MCF 10A (cell line): ENCODE results near the gene KRT76. TPM values are rescaled to one million over a fixed set of nuclear protein-coding genes. Genes with fewer than 3 reads are reported as not detected.
"Not testable (repeated sequence)": the region's sequence is repeated elsewhere in the genome, so short reads cannot be mapped to it uniquely, and the experiment has no call there.

ENCODE experiments used
- BruUV-seq: library from RNA; stranded (reverse); fragments of 400-500 nt; replicated peaks from 2 replicates; lab custom pipeline; 2021; lab: Mats Ljungman, UMichigan
- CTCF ChIA-PET: fragments of 300-600 bp; sonication (Branson Sonifier 250); formaldehyde crosslinking; extraction: SDS; loops from one replicate; lab custom pipeline; 2021; ENCODE audit warnings: antibody characterized with exemption, inconsistent platforms; lab: Yijun Ruan, JAX
- POLR2A ChIA-PET: fragments of 300-600, 350-650 bp; sonication (Branson Sonifier 250); formaldehyde crosslinking; extraction: SDS; loops from one replicate; lab custom pipeline; 2020; ENCODE audit warnings: antibody characterized with exemption, inconsistent platforms; lab: Yijun Ruan, JAX
- DNase-seq: peaks from one replicate; pipeline ENCODE4 v3.0.0-alpha.2; 2018; ENCODE audit not compliant: unreplicated experiment
- H3K27ac Mint-ChIP-seq: one replicate; pipeline ENCODE4 v1.8.0; 2022; ENCODE audit warnings: mild to moderate bottlenecking, low read depth, mixed read lengths; ENCODE audit not compliant: unreplicated experiment
- H3K27me3 Mint-ChIP-seq: one replicate; pipeline ENCODE4 v1.8.0; 2022; ENCODE audit warnings: mixed read lengths; ENCODE audit not compliant: insufficient read depth, unreplicated experiment
- H3K36me3 Mint-ChIP-seq: one replicate; pipeline ENCODE4 v1.8.0; 2022; ENCODE audit warnings: mild to moderate bottlenecking, moderate library complexity, mixed read lengths; ENCODE audit not compliant: insufficient read depth, unreplicated experiment
- H3K4me1 Mint-ChIP-seq: one replicate; pipeline ENCODE4 v1.8.0; 2022; ENCODE audit warnings: mixed read lengths; ENCODE audit not compliant: insufficient read depth, unreplicated experiment
- H3K4me3 Mint-ChIP-seq: one replicate; pipeline ENCODE4 v1.8.0; 2022; ENCODE audit warnings: mild to moderate bottlenecking, moderate library complexity, mixed read lengths; ENCODE audit not compliant: unreplicated experiment
- H3K9me3 Mint-ChIP-seq: one replicate; pipeline ENCODE4 v1.8.0; 2022; ENCODE audit warnings: mixed read lengths; ENCODE audit not compliant: unreplicated experiment
- intact Hi-C: fragments of 100-400 bp; cut with micrococcal nuclease; formaldehyde crosslinking; loops from 2 replicates; pipeline ENCODE4 v1.14.1; 2022
- total RNA-seq: library from RNA; stranded (reverse); gene quantifications from 2 replicates; pipeline ENCODE4 v1.2.3, GENCODE V29; 2022
- TF ChIP-seq, protein P1 (sequence below): fragments of 200-600 bp; IDR thresholded peaks from one replicate; pipeline ENCODE4 v1.8.0; 2022; ENCODE audit warnings: antibody characterized with exemption, mild to moderate bottlenecking; ENCODE audit not compliant: unreplicated experiment

The KRT76 gene
- total RNA-seq, 1 experiment from 2014 or later: not detected

DNA sequence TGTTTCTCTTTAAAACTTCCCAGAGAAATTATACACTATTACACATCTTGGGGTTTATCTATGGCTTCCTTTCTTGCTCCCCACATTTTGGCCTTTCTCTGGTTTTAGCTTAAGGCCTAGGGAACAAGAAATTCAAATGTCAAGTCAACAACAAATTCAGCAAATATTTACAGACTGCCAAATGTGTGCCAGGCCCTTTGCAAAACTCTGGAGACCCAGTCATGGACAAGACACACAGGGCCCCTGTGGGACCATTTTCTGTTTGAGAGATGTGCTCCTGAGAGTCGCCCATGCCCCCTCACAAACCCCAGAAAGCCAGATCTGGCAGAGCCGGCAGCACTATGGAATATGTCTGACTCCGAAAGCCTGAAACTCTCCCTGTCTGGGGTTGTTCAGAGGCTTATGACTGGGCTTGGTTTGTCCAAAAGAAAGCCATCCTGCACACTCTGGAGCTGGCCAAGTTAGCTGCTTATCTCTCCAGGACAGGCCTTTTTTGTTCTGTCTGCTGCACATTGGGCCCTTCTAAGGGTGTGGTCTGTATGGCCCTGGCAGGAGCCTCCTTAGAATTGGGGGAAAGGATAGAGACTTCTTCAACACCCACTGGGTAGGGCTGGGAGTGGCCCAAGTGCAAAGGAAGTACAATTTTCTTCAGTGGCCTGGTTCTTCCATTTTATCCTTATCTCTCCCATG lies 19.8 kb upstream of the KRT76 start:
- Mint-ChIP-seq H3K27me3 (no peaks in the 10 kb centered on the region), H3K36me3 (no peaks in the 10 kb centered on the region), H3K4me1 (peaks cover 27% of the 10 kb centered on the region), H3K9me3 (no peaks in the 10 kb centered on the region), H3K4me3 (no peak overlapping the region), H3K27ac (no peak overlapping the region)
- no TSS peak for BruUV-seq
- CTCF ChIA-PET: interaction anchor here (0.6 to 0.7 kb wide), 2 partner anchors 13 to 1265 kb away, joined by 3 read pairs; no protein-coding TSS in a partner anchor
- TF ChIP-seq, protein P1, sequence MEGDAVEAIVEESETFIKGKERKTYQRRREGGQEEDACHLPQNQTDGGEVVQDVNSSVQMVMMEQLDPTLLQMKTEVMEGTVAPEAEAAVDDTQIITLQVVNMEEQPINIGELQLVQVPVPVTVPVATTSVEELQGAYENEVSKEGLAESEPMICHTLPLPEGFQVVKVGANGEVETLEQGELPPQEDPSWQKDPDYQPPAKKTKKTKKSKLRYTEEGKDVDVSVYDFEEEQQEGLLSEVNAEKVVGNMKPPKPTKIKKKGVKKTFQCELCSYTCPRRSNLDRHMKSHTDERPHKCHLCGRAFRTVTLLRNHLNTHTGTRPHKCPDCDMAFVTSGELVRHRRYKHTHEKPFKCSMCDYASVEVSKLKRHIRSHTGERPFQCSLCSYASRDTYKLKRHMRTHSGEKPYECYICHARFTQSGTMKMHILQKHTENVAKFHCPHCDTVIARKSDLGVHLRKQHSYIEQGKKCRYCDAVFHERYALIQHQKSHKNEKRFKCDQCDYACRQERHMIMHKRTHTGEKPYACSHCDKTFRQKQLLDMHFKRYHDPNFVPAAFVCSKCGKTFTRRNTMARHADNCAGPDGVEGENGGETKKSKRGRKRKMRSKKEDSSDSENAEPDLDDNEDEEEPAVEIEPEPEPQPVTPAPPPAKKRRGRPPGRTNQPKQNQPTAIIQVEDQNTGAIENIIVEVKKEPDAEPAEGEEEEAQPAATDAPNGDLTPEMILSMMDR: no peak
- POLR2A ChIA-PET: no interaction called here
- no peak for DNase-seq
- intact Hi-C loops: no loop called here

DNA sequence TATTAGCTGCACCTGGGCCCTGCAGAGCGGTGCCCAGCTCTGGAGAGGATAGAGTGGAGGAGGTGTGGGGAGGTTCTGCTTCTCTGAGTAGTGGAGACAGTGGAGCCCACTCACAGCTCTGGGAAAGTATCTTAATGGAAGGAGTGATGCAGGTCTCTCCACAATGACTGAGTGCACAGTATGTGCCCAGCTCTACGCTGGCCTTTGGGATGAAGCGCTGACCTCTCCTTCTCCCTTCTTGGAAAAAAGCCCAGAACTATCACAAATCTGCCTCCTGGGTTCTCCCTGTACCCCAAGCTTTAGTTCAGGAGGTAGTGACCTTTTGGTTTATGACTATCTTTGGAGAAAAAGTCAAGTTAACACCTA lies 19.3 kb upstream of the KRT76 start:
- no peak for DNase-seq
- BruUV-seq: no TSS peak
- Mint-ChIP-seq H3K36me3 (no peaks in the 10 kb centered on the region), H3K4me3 (no peak overlapping the region), H3K9me3 (no peaks in the 10 kb centered on the region), H3K27ac (no peak overlapping the region), H3K4me1 (peaks cover 27% of the 10 kb centered on the region), H3K27me3 (no peaks in the 10 kb centered on the region)
- TF ChIP-seq, protein P1: no peak
- intact Hi-C loops: no loop called here
- ChIA-PET CTCF (interaction anchor here (1.6 kb wide), 1 partner anchor 214 kb away, joined by 4 read pairs; no protein-coding TSS in a partner anchor), POLR2A (no interaction called here)

DNA sequence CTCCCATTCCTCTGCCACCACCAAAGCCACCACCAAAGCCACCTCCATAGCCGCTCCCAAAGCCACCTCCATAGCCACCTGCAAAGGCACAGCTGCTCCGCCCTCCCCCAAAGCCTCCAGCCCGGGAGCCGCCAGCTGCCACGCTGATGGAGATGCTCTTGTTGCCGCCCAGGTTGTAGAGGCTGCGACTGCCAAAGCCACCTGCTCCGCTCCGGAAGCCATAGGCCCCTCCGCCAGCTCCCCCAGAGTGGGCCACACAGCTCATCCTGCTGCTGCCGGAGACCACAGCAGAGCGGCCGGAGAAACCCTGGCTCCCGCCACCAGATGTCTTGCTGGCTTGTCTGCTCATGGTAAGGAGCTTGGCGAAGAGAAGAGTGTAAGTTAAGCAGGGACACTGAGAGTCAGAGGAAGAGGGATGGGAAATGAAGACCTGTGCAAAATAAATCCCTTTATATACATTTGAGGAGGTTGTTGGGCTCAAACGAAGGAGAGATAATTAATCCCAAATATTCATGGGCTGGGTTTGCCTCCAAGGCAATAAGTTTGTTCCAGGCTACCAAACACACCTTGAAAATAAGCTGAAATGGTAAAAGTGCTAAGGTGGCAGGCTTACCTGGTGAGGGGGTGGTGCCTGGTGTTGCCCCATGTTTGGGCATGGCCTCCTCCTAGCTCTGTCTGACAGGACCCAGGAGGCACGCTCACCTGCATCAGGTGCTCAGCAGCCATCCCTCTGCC lies 18.7 kb upstream of the KRT76 start, which contains the start of gene KRT3:
Gene KRT3 (minus strand): TSS at position 424 of the 735 bp plus-strand sequence. CDS start 75 bp downstream, at position 349.
- intact Hi-C loops: no loop called here
- no peak for DNase-seq
- Mint-ChIP-seq H3K27ac (no peak within 1 kb of the TSS), H3K4me1 (peaks cover 27% of the 10 kb centered on the region), H3K27me3 (no peaks in the 10 kb centered on the region), H3K36me3 (no peaks in the 10 kb centered on the region), H3K4me3 (no peak within 1 kb of the TSS), H3K9me3 (no peaks in the 10 kb centered on the region)
- TF ChIP-seq, protein P1: no peak
- BruUV-seq: no TSS peak
- ChIA-PET CTCF (interaction anchor here (1.6 kb wide), 1 partner anchor 213 kb away, joined by 4 read pairs; no protein-coding TSS in a partner anchor), POLR2A (no interaction called here)

DNA sequence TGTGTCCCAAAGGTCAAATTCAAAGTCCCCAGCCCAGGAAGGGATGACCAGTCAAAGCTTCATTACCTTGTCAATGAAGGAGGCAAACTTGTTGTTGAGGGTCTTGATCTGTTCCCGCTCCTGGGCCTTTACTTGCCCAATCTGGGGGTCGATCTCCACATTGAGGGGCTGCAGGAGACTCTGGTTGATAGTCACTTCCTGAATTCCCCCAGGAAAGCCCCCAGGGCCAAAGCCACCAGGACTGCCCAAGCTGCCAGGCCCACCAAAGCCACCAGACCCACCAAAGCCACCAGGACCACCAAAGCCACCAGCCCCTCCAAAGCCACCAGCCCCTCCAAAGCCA lies 18.2 kb upstream of the KRT76 start:
- H3K27ac Mint-ChIP-seq, H3K9me3 Mint-ChIP-seq, BruUV-seq, DNase-seq, POLR2A ChIA-PET, H3K36me3 Mint-ChIP-seq, H3K27me3 Mint-ChIP-seq, H3K4me3 Mint-ChIP-seq, intact Hi-C loops: not testable (repeated sequence)
- CTCF ChIA-PET: interaction anchor here (1.6 kb wide), 1 partner anchor 213 kb away, joined by 4 read pairs; no protein-coding TSS in a partner anchor
- peaks cover 27% of the 10 kb centered on the region for H3K4me1 Mint-ChIP-seq
